B cell (primary cell): ENCODE data around the gene GSE1. TPM values are rescaled to one million over a fixed set of nuclear protein-coding genes. Genes with fewer than 3 reads are reported as not detected.
A peak's percentile ranks its signal among the peaks of the same experiment; 100 is the strongest.
"Not testable (repeated sequence)": the region's sequence is repeated elsewhere in the genome, so short reads cannot be mapped to it uniquely, and the experiment has no call there.

ENCODE experiments used
- ATAC-seq: fragments of 200-7000 bp; cut with Tn5 transposase; one replicate; pipeline ENCODE4 v1.10.0; 2021; ENCODE audit warnings: low read depth, mild to moderate bottlenecking, moderate number of reproducible peaks, moderate library complexity
- CTCF ChIA-PET: fragments of 350-600 bp; sonication (Branson Sonifier 250); formaldehyde crosslinking; loops from one replicate; lab custom pipeline; 2021; ENCODE audit warnings: antibody characterized with exemption, inconsistent platforms; lab: Charles Lee
- POLR2A ChIA-PET: fragments of 350-600 bp; sonication (Branson Sonifier 250); formaldehyde crosslinking; loops from one replicate; lab custom pipeline; 2021; ENCODE audit warnings: antibody characterized with exemption; lab: Charles Lee
- DNase-seq: peaks from one replicate; pipeline ENCODE4 v3.0.0; 2013
- H2AFZ ChIP-seq: 2 replicates; pipeline ENCODE4 v1.6.1; 2012; ENCODE audit warnings: mild to moderate bottlenecking, low read depth, low read length; ENCODE audit not compliant: insufficient read depth, poor library complexity, severe bottlenecking
- H3K27ac ChIP-seq, 2 donors: 1 replicate in 1 of 2; 2 replicates in 1 of 2; pipeline ENCODE4 v1.5.1; 2012 to 2013; ENCODE audit warnings: low read length in 2 of 2, mild to moderate bottlenecking in 2 of 2, moderate library complexity in 1 of 2
- H3K27me3 ChIP-seq, 4 experiments: fragments of 200-600 bp in 1 of 4; sonication (generic) in 1 of 4; replicated peaks in 1 of 4; 1 replicate in 2 of 4; 2 replicates in 2 of 4; pipeline versions ENCODE4 v1.6.1 to v1.7.0; 2013 to 2016; ENCODE audit warnings: low read length in 3 of 4, mild to moderate bottlenecking in 2 of 4, mixed read lengths in 1 of 4, moderate library complexity in 1 of 4; ENCODE audit not compliant: insufficient read depth in 4 of 4, control insufficient read depth in 3 of 4; ENCODE audit errors: control extremely low read depth in 1 of 4
- H3K36me3 ChIP-seq, 2 experiments: replicated peaks in 1 of 2; 1 replicate in 1 of 2; 2 replicates in 1 of 2; pipeline versions ENCODE4 v1.6.1 to v1.7.1; 2013; ENCODE audit warnings: low read length in 1 of 2; ENCODE audit not compliant: insufficient read depth in 2 of 2, control insufficient read depth in 1 of 2; ENCODE audit errors: control extremely low read depth in 1 of 2, extremely low read depth in 1 of 2
- H3K4me1 ChIP-seq, 2 donors: fragments of 200-600 bp in 1 of 2; sonication (generic) in 1 of 2; 1 replicate in 1 of 2; 2 replicates in 1 of 2; pipeline versions ENCODE4 v1.5.1 to v1.6.1; 2013 to 2017; ENCODE audit warnings: low read length in 2 of 2; ENCODE audit not compliant: control insufficient read depth in 2 of 2, insufficient read depth in 2 of 2
- H3K4me2 ChIP-seq: replicated peaks from 2 replicates; pipeline ENCODE3; 2012; ENCODE audit warnings: mild to moderate bottlenecking, low read depth, low read length; ENCODE audit not compliant: poor library complexity, severe bottlenecking
- H3K4me3 ChIP-seq, 5 experiments: fragments of 200-600 bp in 1 of 5; sonication (generic) in 1 of 5; 1 replicate in 3 of 5; 2 replicates in 2 of 5; pipeline versions ENCODE4 v1.5.1 to v1.7.0; 2011 to 2016; ENCODE audit warnings: low read length in 4 of 5, mild to moderate bottlenecking in 4 of 5, low read depth in 2 of 5, control low read depth in 1 of 5, moderate library complexity in 1 of 5; ENCODE audit not compliant: insufficient read depth in 1 of 5; ENCODE audit errors: control extremely low read depth in 1 of 5, extremely low read depth in 1 of 5
- H3K79me2 ChIP-seq: fragments of 200-600 bp; sonication (generic); one replicate; pipeline ENCODE4 v1.6.0; 2016; ENCODE audit warnings: low read length; ENCODE audit not compliant: control insufficient read depth, insufficient read depth
- H3K9ac ChIP-seq: fragments of 200-600 bp; sonication (generic); 2 replicates; pipeline ENCODE4 v1.6.1; 2017; ENCODE audit warnings: mild to moderate bottlenecking, low read length, moderate library complexity
- H3K9me3 ChIP-seq, 3 donors: one replicate each; pipeline versions ENCODE4 v1.6.1 to v1.7.1; 2013; ENCODE audit warnings: low read length in 2 of 3; ENCODE audit not compliant: control insufficient read depth in 2 of 3, insufficient read depth in 1 of 3; ENCODE audit errors: control extremely low read depth in 1 of 3
- H4K20me1 ChIP-seq: 2 replicates; pipeline ENCODE4 v1.6.0; 2012; ENCODE audit warnings: mild to moderate bottlenecking, low read length; ENCODE audit not compliant: insufficient read depth, control insufficient read depth, poor library complexity, severe bottlenecking
- H3K27ac Mint-ChIP-seq: one replicate; pipeline ENCODE4 v1.8.0; 2021; ENCODE audit warnings: mixed read lengths
- H3K27me3 Mint-ChIP-seq: one replicate; pipeline ENCODE4 v1.8.0; 2021; ENCODE audit warnings: mixed read lengths
- H3K4me1 Mint-ChIP-seq: one replicate; pipeline ENCODE4 v1.8.0; 2021; ENCODE audit warnings: mixed read lengths
- H3K4me3 Mint-ChIP-seq: one replicate; pipeline ENCODE4 v1.8.0; 2021; ENCODE audit warnings: mixed read lengths
- H3K9me3 Mint-ChIP-seq: one replicate; pipeline ENCODE4 v1.8.0; 2022; ENCODE audit warnings: mixed read lengths; ENCODE audit not compliant: insufficient read depth
- CTCF ChIP-seq: fragments of 200-600 bp; IDR thresholded peaks from one replicate; pipeline ENCODE4 v1.8.0; 2022; ENCODE audit warnings: antibody characterized with exemption, mild to moderate bottlenecking
- EZH2 ChIP-seq: IDR thresholded peaks from 2 replicates; pipeline ENCODE4 v1.6.1; 2012; ENCODE audit warnings: borderline replicate concordance, low read depth, mild to moderate bottlenecking, moderate library complexity, low read length; ENCODE audit not compliant: insufficient read depth, poor library complexity, severe bottlenecking
- WGBS: methylation state at CpG from one replicate; pipeline ENCODE4 v1.1.5; 2013; ENCODE audit warnings: missing lambda C conversion rate; ENCODE audit not compliant: insufficient coverage; 5-methylcytosine and 5-hydroxymethylcytosine counted together
- intact Hi-C: fragments of 100-400 bp; cut with micrococcal nuclease; formaldehyde crosslinking; loops from one replicate; pipeline ENCODE4 v1.10.0; 2022
- polyA plus RNA-seq: library from polyadenylated mRNA; depleted of rRNA; stranded (reverse); fragments of >200 nt; gene quantifications from 2 replicates; pipeline ENCODE4 v1.2.3, GENCODE V29; 2012
- total RNA-seq, 2 donors: library from RNA; stranded (reverse); fragments of 120-200 nt in 1 of 2; gene quantifications; 1 replicate in 1 of 2; 2 replicates in 1 of 2; pipeline versions ENCODE4 v1.2.3 to v1.2.4, GENCODE V29; 2013 to 2022

GSE1 gene
- total and polyA plus RNA-seq, 2 donors (not counting 1 experiment from before 2014, with no cell fraction given), result 57.3 to 76.1 TPM

GRCh38 chr16:85591381-85591780 lies 21.7 kb upstream of the GSE1 start:
- H3K27ac Mint-ChIP-seq, result no peak overlapping the region
- TF ChIP-seq EZH2 (no peak), CTCF (no peak)
- H3K4me1 Mint-ChIP-seq, result peaks cover 35% of the 10 kb centered on the region
- intact Hi-C loops, result no loop called here
- Histone ChIP-seq H3K9me3 (no peaks in the 10 kb centered on the region), H3K27me3 (no peaks in the 10 kb centered on the region), H3K79me2 (peaks cover 92% of the 10 kb centered on the region), H3K4me1 (peaks cover 9 to 10% of the 10 kb centered on the region in 2 donors), H3K27ac (no peak overlapping the region), H3K4me2 (no peak overlapping the region), H3K9ac (no peak overlapping the region), H2AFZ (no peak overlapping the region), H3K4me3 (no peak overlapping the region), H3K36me3 (peaks cover 0 to 3% of the 10 kb centered on the region in 2 experiments), H4K20me1 (peaks cover 96% of the 10 kb centered on the region)
- H3K27me3 Mint-ChIP-seq, result no peaks in the 10 kb centered on the region
- H3K4me3 Mint-ChIP-seq, result no peak overlapping the region
- WGBS, result 100% methylated on average over 6 of the region's 11 CpGs
- no peaks in the 10 kb centered on the region for H3K9me3 Mint-ChIP-seq
- ATAC-seq (no peak), DNase-seq (no peak)
- ChIA-PET POLR2A (no interaction called here), CTCF (interaction anchor here (2.1 kb wide), 1 partner anchor 19 kb away, joined by 9 read pairs; no protein-coding TSS in a partner anchor)

- H3K9ac ChIP-seq, DNase-seq, H3K4me2 ChIP-seq, H3K9me3 ChIP-seq, H3K4me3 ChIP-seq, POLR2A ChIA-PET, intact Hi-C loops, H3K27me3 ChIP-seq, H3K4me3 Mint-ChIP-seq, H3K27ac ChIP-seq, H3K9me3 Mint-ChIP-seq, H2AFZ ChIP-seq, H3K27me3 Mint-ChIP-seq, H3K36me3 ChIP-seq, ATAC-seq: not testable (repeated sequence)
- H3K4me1 Mint-ChIP-seq, result peaks cover 35% of the 10 kb centered on the region
- CTCF ChIA-PET, result interaction anchor here (1.0 to 2.1 kb wide), 2 partner anchors 14 to 18 kb away, joined by 4 to 9 read pairs; no protein-coding TSS in a partner anchor
- H3K4me1 ChIP-seq, result peaks cover 9 to 12% of the 10 kb centered on the region in 2 donors
- 62% methylated on average over 3 of the region's 8 CpGs for WGBS
- H3K79me2 ChIP-seq, result peaks cover 92% of the 10 kb centered on the region
- H4K20me1 ChIP-seq, result peaks cover 96% of the 10 kb centered on the region
- H3K27ac Mint-ChIP-seq, result peak overlapping the region; percentile 11
Measured at GRCh38 chr16:85592277-85592676, 20.8 kb upstream of the GSE1 start.
